ENCODE data around the gene DMD.
"Not testable (repeated sequence)": the region's sequence is repeated elsewhere in the genome, so short reads cannot be mapped to it uniquely, and the experiment has no call there.

The DMD gene

DNA sequence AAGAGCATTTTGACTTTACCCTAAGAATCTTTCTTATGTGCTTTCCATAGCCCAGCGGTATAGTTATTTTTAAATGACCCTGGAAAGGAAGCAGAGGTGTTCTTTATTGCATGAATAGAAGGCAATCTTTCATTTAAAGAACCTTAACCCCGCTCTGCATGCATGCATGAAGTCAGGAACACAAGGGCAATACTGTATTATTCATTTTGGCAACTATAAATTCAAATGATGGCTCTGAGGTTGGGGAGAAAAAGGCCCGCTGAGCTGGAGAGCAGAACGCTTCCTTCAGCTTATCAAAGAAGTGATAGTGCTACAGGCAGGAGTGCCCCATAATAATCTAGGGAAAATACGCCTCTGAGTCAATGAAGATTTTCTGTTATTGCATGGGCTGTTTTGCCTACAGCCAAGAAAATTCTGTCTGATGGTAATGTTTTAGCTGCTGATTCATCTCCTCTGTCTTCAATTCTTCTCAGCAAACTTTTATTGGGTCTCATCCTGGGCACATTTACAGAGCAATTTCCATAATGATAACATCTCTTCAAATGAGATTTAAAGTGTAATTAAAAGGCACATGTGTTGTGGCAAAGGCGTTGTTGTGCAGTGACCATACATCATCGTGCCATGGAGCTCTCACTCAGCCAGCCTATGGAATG lies 1687.3 kb downstream of the DMD start:
- no peak for ATAC-seq
- Mint-ChIP-seq H3K4me1 (no peaks in the 10 kb centered on the region), H3K27ac (no peak overlapping the region), H3K36me3 (no peaks in the 10 kb centered on the region), H3K9me3 (peaks cover 4% of the 10 kb centered on the region), H3K4me3 (no peak overlapping the region), H3K27me3 (no peaks in the 10 kb centered on the region)

DNA sequence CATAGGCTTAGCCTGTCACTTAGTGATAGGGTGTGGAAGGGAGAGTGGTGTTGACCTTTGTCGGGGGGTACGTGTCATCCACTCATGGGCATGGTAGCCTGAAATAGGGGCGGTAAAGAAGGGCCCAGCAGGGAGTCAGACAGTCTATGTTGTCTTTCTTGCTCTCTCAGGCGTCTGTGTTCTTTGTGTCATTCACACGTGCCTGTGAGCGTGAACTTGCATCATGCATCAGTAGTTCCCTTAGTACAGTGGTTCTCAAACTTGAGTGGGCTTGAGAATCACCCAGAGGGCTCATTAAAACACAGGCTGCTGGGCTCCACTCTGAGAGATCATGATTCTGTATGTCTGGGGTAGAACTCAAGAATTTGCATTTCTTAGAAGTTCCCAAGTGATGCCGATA lies 1688.6 kb downstream of the DMD start:
- peaks cover 4% of the 10 kb centered on the region for H3K9me3 Mint-ChIP-seq
- no peaks in the 10 kb centered on the region for H3K4me1 Mint-ChIP-seq
- no peak overlapping the region for H3K27ac Mint-ChIP-seq
- no peaks in the 10 kb centered on the region for H3K27me3 Mint-ChIP-seq
- no peak overlapping the region for H3K4me3 Mint-ChIP-seq
- no peaks in the 10 kb centered on the region for H3K36me3 Mint-ChIP-seq
- ATAC-seq: no peak

DNA sequence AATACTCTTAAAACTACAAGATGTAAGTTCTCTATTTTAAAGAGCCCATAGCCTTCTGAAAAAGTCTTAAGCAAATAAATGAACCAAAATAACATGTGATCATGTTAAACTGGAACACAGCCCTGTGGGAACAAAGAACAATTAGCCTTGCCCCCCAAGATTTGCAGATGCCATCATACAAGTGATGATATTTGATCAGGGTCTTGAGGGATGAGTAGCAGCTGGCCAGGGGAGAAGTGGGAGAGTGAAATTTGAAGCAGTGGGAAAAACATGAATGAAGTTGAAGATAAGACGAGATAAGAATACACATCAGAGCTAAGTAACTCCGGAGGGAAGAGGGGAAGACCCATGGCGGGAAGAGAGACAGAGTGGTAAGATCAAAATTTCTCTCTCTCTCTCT lies 1689.4 kb downstream of the DMD start:
- H3K27me3 Mint-ChIP-seq: no peaks in the 10 kb centered on the region

DNA sequence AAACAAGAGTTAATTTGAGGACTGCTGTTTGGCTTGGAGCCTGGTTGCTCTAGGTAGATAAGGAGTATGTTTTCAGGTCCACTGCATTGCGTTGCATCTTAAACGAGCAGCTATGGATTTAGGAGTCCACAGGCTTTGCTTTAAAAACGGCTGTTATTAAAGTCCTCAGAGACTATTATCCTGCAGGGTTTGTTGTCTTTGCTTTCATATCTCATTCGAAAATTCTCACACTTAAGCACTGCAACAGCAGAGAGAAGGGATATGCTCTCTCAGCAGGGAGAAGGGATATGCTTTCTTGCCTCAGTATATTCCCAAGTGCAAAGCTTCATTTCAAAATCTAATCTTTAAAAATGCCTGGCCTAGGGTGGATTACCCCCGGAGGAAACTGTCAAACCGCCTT lies 1694.8 kb downstream of the DMD start:
- peaks cover 4% of the 10 kb centered on the region for H3K9me3 Mint-ChIP-seq
- no peaks in the 10 kb centered on the region for H3K4me1 Mint-ChIP-seq
- H3K36me3 Mint-ChIP-seq: no peaks in the 10 kb centered on the region
- no peaks in the 10 kb centered on the region for H3K27me3 Mint-ChIP-seq
- ATAC-seq: no peak
- H3K27ac Mint-ChIP-seq: no peak overlapping the region
- no peak overlapping the region for H3K4me3 Mint-ChIP-seq

More for the DNA sequence above, 1689.4 kb downstream of the DMD start:
- H3K9me3 Mint-ChIP-seq: peaks cover 4% of the 10 kb centered on the region
- H3K4me3 Mint-ChIP-seq: no peak overlapping the region
- H3K27ac Mint-ChIP-seq: no peak overlapping the region
- no peaks in the 10 kb centered on the region for H3K36me3 Mint-ChIP-seq
- H3K4me1 Mint-ChIP-seq: no peaks in the 10 kb centered on the region
- no peak for ATAC-seq

DNA sequence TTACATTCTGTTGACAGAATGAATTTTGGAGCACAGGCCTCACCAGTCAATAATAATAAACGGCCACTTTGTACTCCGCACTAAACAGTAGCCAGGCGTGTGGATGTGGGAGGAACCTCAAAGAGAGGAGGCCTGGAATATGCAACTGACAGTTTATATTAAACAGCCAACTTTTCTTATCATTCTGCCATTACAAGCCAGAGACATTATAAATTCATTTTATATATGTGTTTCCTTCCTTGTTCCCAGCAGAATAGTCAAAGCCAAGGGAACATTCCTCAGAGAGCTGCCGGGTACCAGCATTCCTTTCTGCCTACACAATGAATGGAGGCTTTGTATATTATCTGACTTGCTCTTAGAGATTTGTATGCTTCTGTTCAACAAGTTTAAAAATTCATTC lies 1703.0 kb downstream of the DMD start:
- Mint-ChIP-seq H3K27me3 (no peaks in the 10 kb centered on the region), H3K9me3 (no peaks in the 10 kb centered on the region), H3K27ac (no peak overlapping the region), H3K4me1 (no peaks in the 10 kb centered on the region), H3K4me3 (no peak overlapping the region), H3K36me3 (no peaks in the 10 kb centered on the region)
- ATAC-seq: no peak

GRCh38 chrX:31506928-31507327 lies 1704.4 kb downstream of the DMD start:
- no peak overlapping the region for H3K27ac Mint-ChIP-seq
- no peaks in the 10 kb centered on the region for H3K4me1 Mint-ChIP-seq
- H3K36me3 Mint-ChIP-seq: no peaks in the 10 kb centered on the region
- H3K27me3 Mint-ChIP-seq: no peaks in the 10 kb centered on the region
- no peaks in the 10 kb centered on the region for H3K9me3 Mint-ChIP-seq
- ATAC-seq: no peak
- H3K4me3 Mint-ChIP-seq: no peak overlapping the region

DNA sequence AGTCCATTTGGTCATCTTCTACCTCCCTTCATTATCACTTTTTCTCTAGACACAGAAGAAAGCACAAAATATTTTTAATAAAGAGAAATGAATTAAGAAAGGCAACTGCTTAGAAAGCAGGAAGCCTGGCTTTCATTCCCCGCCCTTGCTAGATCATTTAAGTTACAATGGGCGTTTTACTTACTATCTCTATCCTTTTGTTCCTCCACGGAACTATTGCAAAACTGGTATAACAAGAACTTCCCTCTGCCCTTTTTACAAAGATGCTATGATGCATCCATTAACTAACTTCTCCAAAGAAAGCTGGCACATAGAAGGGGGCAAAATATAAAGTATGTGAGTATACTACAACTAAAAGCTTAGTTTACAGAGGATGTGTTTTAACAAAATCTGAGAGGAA lies 1705.0 kb downstream of the DMD start:
- H3K9me3 Mint-ChIP-seq: no peaks in the 10 kb centered on the region
- H3K27me3 Mint-ChIP-seq: no peaks in the 10 kb centered on the region

DNA sequence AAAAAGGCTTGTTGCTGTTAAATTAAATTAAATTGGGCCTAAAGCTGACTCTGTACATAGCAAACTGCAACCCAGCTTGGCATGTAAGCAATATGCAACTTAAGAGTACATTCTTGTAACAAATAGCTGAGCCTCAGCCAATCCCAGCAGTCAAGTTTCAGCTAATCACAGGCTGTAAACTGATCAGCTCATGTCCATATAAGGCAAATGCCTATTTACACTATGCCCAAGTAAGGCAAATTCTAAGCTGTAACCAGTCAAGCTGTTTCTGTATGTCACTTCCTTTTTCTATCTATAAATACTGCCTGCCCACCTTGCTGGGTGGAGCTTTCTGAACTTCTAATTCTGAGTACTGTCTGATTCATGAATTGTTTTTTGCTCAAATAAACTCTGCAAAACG lies 1710.4 kb downstream of the DMD start:
- H3K27ac Mint-ChIP-seq: no peak overlapping the region
- H3K4me1 Mint-ChIP-seq: no peaks in the 10 kb centered on the region
- no peaks in the 10 kb centered on the region for H3K27me3 Mint-ChIP-seq
- no peak overlapping the region for H3K4me3 Mint-ChIP-seq
- no peaks in the 10 kb centered on the region for H3K36me3 Mint-ChIP-seq
- ATAC-seq: no peak
- H3K9me3 Mint-ChIP-seq: no peaks in the 10 kb centered on the region

More for the DNA sequence above, 1705.0 kb downstream of the DMD start:
- no peak for ATAC-seq
- Mint-ChIP-seq H3K27ac (no peak overlapping the region), H3K36me3 (no peaks in the 10 kb centered on the region), H3K4me1 (no peaks in the 10 kb centered on the region), H3K4me3 (no peak overlapping the region)

DNA sequence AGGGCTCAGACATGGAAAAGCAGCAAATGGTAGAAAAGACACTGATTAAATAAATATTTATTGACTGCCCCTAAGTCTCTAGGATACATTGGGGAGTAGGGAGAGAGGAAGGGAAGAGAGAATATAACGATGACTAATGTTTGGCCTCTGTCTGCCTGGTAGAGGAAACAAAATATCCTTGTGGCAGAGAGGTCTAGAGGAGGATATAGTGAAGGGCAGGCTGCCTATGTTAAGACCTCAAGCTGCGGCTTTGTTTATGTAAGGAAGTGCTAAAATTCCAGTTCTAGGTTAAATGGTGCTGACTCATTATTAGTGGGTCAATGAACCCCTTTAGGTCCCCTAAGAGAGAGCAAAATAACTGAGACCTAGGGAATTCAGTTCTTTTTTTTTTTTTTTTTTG lies 1712.2 kb downstream of the DMD start:
- ATAC-seq: no peak
- Mint-ChIP-seq H3K27me3 (no peaks in the 10 kb centered on the region), H3K9me3 (no peaks in the 10 kb centered on the region), H3K36me3 (no peaks in the 10 kb centered on the region), H3K4me1 (no peaks in the 10 kb centered on the region), H3K27ac (no peak overlapping the region), H3K4me3 (no peak overlapping the region)

DNA sequence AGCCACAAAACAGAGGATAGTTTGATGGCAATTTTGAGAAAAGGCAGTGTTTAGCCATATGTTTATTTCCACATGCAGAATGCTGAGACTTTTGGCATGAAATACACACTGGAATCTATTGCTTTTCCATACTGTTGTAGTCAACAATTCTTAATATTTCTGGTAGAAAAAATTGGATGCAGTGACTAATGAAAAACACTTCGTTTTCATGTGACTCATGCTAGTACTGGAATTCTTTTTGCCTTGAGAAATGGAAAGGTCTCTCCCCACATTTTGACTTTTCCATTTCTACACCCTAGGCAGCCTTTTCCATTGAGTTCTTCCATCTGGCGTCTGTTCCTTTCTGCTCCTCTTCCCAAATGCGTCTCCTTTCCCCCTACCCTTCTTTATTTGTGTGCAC lies 1714.3 kb downstream of the DMD start:
- Mint-ChIP-seq H3K9me3 (no peaks in the 10 kb centered on the region), H3K27me3 (no peaks in the 10 kb centered on the region), H3K4me3 (no peak overlapping the region), H3K36me3 (no peaks in the 10 kb centered on the region), H3K4me1 (no peaks in the 10 kb centered on the region), H3K27ac (no peak overlapping the region)
- no peak for ATAC-seq

DNA sequence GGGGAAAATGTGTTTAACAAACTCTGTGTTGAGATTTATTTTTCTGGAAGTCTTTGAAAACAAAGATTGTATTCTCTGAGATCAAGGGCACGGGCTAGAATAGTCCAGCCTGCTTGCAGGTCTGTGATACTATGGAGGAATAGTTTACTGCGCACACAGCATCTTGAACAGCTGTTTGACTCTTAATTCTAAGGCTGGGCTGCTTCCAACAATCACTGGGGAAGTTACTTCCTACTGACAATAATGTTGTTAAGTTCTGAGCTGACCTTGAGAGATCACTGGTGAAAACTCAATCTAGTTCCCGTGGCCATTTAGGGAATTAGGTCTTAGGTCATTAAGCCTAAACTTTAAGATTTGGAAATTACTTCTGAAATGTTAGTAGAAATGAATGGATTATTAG lies 1723.4 kb downstream of the DMD start:
- no peaks in the 10 kb centered on the region for H3K27me3 Mint-ChIP-seq
- H3K4me1 Mint-ChIP-seq: no peaks in the 10 kb centered on the region
- H3K9me3 Mint-ChIP-seq: no peaks in the 10 kb centered on the region
- H3K4me3 Mint-ChIP-seq: no peak overlapping the region
- H3K36me3 Mint-ChIP-seq: no peaks in the 10 kb centered on the region
- no peak overlapping the region for H3K27ac Mint-ChIP-seq
- ATAC-seq: no peak

- Mint-ChIP-seq H3K4me1 (no peaks in the 10 kb centered on the region), H3K9me3 (peaks cover 6% of the 10 kb centered on the region), H3K27ac (no peak overlapping the region), H3K36me3 (no peaks in the 10 kb centered on the region), H3K4me3 (no peak overlapping the region), H3K27me3 (no peaks in the 10 kb centered on the region)
- no peak for ATAC-seq
Observed at GRCh38 chrX:31483336-31483735, 1728.0 kb downstream of the DMD start.

- Mint-ChIP-seq H3K9me3 (peaks cover 6% of the 10 kb centered on the region), H3K36me3 (no peaks in the 10 kb centered on the region), H3K4me1 (no peaks in the 10 kb centered on the region), H3K4me3 (no peak overlapping the region), H3K27me3 (no peaks in the 10 kb centered on the region), H3K27ac (no peak overlapping the region)
- no peak for ATAC-seq
Observed at GRCh38 chrX:31480696-31481095, 1730.7 kb downstream of the DMD start.

DNA sequence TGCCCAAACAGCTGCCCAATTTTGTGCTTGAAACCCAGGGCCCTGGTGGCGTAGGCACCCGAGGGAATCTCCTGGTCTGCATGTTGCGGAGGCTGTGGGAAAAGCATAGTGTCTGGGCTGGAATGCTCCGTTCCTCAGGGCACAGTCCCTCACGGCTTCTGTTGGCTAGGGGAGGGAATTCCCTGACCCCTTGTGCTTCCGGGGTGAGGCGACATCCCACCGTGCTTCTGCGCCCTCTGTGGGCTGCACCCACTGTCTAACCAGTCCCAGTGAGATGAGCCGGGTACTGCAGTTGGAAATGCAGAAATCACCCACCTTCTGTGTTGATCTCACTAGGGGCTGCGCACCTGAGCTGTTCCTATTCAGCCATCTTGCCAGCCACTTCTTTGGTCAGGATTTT lies 1740.1 kb downstream of the DMD start:
- Mint-ChIP-seq H3K27me3 (no peaks in the 10 kb centered on the region), H3K9me3 (peaks cover 6% of the 10 kb centered on the region), H3K4me3 (no peak overlapping the region), H3K4me1 (no peaks in the 10 kb centered on the region), H3K36me3 (no peaks in the 10 kb centered on the region), H3K27ac (no peak overlapping the region)
- ATAC-seq: no peak

DNA sequence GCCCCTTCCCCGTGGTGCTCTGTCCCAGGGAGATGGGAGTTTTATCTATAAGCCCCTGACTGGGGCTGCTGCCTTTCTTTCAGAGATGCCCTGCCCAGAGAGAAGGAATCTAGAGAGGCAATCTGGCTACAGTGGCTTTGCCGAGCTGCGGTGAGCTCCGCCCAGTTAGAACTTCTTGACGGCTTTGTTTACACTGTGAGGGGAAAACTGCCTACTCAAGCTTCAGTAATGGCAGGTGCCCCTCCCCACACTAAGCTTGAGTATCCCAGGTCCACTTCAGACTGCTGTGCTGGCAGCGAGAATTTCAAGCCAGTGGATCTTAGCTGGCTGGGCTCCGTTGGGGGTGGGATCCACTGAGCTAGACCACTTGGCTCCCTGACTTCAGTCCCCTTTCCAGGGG lies 1740.6 kb downstream of the DMD start:
- H3K27ac Mint-ChIP-seq, H3K4me1 Mint-ChIP-seq, H3K9me3 Mint-ChIP-seq, H3K27me3 Mint-ChIP-seq, H3K36me3 Mint-ChIP-seq, H3K4me3 Mint-ChIP-seq, ATAC-seq: not testable (repeated sequence)

DNA sequence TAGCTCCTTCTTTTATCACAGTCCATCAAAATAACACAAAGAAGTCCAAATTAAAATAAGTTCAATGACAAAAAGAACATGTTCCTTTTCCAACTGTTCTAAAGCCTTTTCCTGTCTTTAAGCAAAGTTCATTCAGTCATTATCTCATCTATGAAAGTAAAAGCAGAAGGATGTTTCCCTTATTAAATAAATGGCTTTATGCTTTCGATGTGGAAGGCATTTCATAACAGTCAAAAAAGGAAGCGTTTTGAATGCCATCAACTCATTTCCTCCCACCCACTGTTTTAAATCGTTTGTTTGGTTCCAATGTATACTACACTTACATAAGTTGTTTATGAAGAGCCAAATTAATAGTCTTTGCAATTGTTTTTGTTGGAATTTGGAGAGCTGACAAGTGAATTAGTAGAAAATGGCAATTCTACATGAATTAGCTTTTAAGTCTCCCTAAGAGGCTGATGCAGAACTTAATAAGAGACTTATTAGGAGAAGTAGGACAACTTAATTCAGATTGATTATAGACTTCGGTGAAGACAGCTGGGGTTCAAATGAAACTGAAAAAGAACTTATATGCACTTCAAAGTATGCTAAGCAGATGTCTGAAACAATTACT lies 1746.9 kb downstream of the DMD start:
- peaks cover 4% of the 10 kb centered on the region for H3K9me3 Mint-ChIP-seq
- H3K27me3 Mint-ChIP-seq: no peaks in the 10 kb centered on the region
- H3K4me3 Mint-ChIP-seq: no peak overlapping the region
- ATAC-seq: no peak
- H3K4me1 Mint-ChIP-seq: no peaks in the 10 kb centered on the region
- H3K36me3 Mint-ChIP-seq: no peaks in the 10 kb centered on the region
- H3K27ac Mint-ChIP-seq: no peak overlapping the region
